HEK293T (cell line): ENCODE measurements around the gene DPH6.
"Not testable (repeated sequence)": the region's sequence is repeated elsewhere in the genome, so short reads cannot be mapped to it uniquely, and the experiment has no call there.

Experiments
- CTCF ChIA-PET: fragments of 350-600 bp; formaldehyde crosslinking; extraction: SDS; loops from one replicate; lab custom pipeline; 2021; ENCODE audit warnings: antibody characterized with exemption, inconsistent platforms; lab: Yijun Ruan, JAX
- POLR2A ChIA-PET: fragments of 350-600 bp; formaldehyde crosslinking; extraction: SDS; loops from one replicate; lab custom pipeline; 2020; ENCODE audit warnings: antibody characterized with exemption, inconsistent platforms; lab: Yijun Ruan, JAX
- DNase-seq: peaks from one replicate; pipeline ENCODE4 v3.0.0; 2012; ENCODE audit warnings: mixed read lengths; ENCODE audit errors: extremely low spot score
- ARNT ChIP-seq: fragments of 450-650 bp; IDR thresholded peaks from 2 replicates; pipeline ENCODE4 v1.6.1; 2017; ENCODE audit warnings: mild to moderate bottlenecking
- BHLHE40 ChIP-seq: fragments of 450-650 bp; IDR thresholded peaks from 2 replicates; pipeline ENCODE4 v1.6.1; 2016; ENCODE audit warnings: mild to moderate bottlenecking, moderate library complexity, borderline replicate concordance
- CTBP1 ChIP-seq: fragments of 450-650 bp; IDR thresholded peaks from 2 replicates; pipeline ENCODE4 v1.6.1; 2016; ENCODE audit warnings: borderline replicate concordance
- ELF4 ChIP-seq: fragments of 450-650 bp; IDR thresholded peaks from 2 replicates; pipeline ENCODE4 v1.6.1; 2017; ENCODE audit warnings: antibody characterized with exemption
- FOXA1 ChIP-seq: fragments of 450-650 bp; IDR thresholded peaks from 2 replicates; pipeline ENCODE4 v1.6.1; 2016; ENCODE audit warnings: mild to moderate bottlenecking
- FOXK2 ChIP-seq: fragments of 450-650 bp; IDR thresholded peaks from 2 replicates; pipeline ENCODE4 v1.6.1; 2016; ENCODE audit warnings: mild to moderate bottlenecking
- FOXM1 ChIP-seq: fragments of 450-650 bp; IDR thresholded peaks from 2 replicates; pipeline ENCODE4 v1.6.1; 2017; ENCODE audit warnings: mild to moderate bottlenecking, borderline replicate concordance
- HDGF ChIP-seq: fragments of 450-650 bp; IDR thresholded peaks from 2 replicates; pipeline ENCODE4 v1.6.1; 2017; ENCODE audit warnings: antibody characterized with exemption, borderline replicate concordance
- L3MBTL2 ChIP-seq: fragments of 450-650 bp; conservative IDR thresholded peaks from 2 replicates; pipeline ENCODE4 v1.6.1; 2016; ENCODE audit warnings: mild to moderate bottlenecking
- LEF1 ChIP-seq: fragments of 450-650 bp; IDR thresholded peaks from 2 replicates; pipeline ENCODE4 v1.6.1; 2017; ENCODE audit warnings: mild to moderate bottlenecking, borderline replicate concordance
- NFRKB ChIP-seq: fragments of 450-650 bp; IDR thresholded peaks from 2 replicates; pipeline ENCODE4 v1.6.1; 2016; ENCODE audit warnings: mild to moderate bottlenecking, moderate library complexity
- PKNOX1 ChIP-seq: fragments of 450-650 bp; IDR thresholded peaks from 2 replicates; pipeline ENCODE4 v1.6.1; 2016
- SP1 ChIP-seq: fragments of 450-650 bp; IDR thresholded peaks from 2 replicates; pipeline ENCODE4 v1.6.1; 2017
- SUZ12 ChIP-seq: fragments of 450-650 bp; IDR thresholded peaks from 2 replicates; pipeline ENCODE4 v1.6.1; 2016; ENCODE audit warnings: mild to moderate bottlenecking
- TARDBP ChIP-seq: fragments of 450-650 bp; IDR thresholded peaks from 2 replicates; pipeline ENCODE4 v1.6.1; 2016
- ZNF384 ChIP-seq: fragments of 450-650 bp; IDR thresholded peaks from 2 replicates; pipeline ENCODE4 v1.6.1; 2016

DPH6 gene

GRCh38 chr15:35444557-35445204, 101.3 kb downstream of the DPH6 start:
- DNase-seq, result peak; percentile 19
- POLR2A ChIA-PET, result no interaction called here
- CTCF ChIA-PET, result interaction anchor here (0.6 to 2.9 kb wide), 8 partner anchors 12 to 1655 kb away, joined by 3 to 39 read pairs (median 4); no protein-coding TSS in a partner anchor
- TF ChIP-seq LEF1 (no peak), BHLHE40 (no peak), CTBP1 (no peak)

DNA sequence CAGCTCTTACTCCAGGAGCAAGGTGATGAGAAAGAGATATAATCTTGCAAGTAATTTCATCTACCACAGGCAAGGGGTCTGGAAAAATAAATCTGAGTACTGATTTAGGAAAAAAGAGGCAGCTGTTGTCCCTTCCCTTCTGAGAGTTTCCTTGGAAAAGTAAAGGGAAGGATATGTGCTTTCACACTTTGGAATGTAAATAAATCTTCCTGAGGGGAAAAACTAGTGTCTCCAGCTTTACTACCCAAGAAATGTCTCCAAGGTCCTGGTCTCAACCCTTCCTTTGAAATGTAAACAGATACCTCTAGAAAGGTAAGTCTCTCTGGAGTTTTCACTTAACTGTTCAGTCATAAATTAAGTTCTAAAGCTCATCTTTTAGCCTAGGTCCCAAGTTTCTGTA, 102.6 kb downstream of the DPH6 start:
- ChIA-PET POLR2A (interaction anchor here (0.6 kb wide), 1 partner anchor 1005 kb away, joined by 3 read pairs; no protein-coding TSS in a partner anchor), CTCF (interaction anchor here (0.8 to 2.9 kb wide), 2 partner anchors 149 to 155 kb away, joined by 3 to 39 read pairs; no protein-coding TSS in a partner anchor)
- TF ChIP-seq LEF1 (no peak), L3MBTL2 (no peak), PKNOX1 (no peak), FOXK2 (no peak), SP1 (no peak), ELF4 (no peak), ARNT (no peak), SUZ12 (no peak), NFRKB (no peak), FOXA1 (no peak), ZNF384 (no peak), TARDBP (no peak), CTBP1 (no peak), HDGF (no peak), BHLHE40 (no peak), FOXM1 (no peak)
- no peak for DNase-seq

- CTCF ChIA-PET, result interaction anchor here (2.9 kb wide), 1 partner anchor 154 kb away, joined by 39 read pairs; no protein-coding TSS in a partner anchor
- DNase-seq, result no peak
- POLR2A ChIA-PET, result no interaction called here
- TF ChIP-seq PKNOX1 (no peak), ELF4 (no peak), ZNF384 (no peak), NFRKB (no peak), TARDBP (no peak), FOXM1 (no peak), SUZ12 (no peak)
These were observed 103.2 kb downstream of the DPH6 start for GRCh38 chr15:35442742-35443141.

DNA sequence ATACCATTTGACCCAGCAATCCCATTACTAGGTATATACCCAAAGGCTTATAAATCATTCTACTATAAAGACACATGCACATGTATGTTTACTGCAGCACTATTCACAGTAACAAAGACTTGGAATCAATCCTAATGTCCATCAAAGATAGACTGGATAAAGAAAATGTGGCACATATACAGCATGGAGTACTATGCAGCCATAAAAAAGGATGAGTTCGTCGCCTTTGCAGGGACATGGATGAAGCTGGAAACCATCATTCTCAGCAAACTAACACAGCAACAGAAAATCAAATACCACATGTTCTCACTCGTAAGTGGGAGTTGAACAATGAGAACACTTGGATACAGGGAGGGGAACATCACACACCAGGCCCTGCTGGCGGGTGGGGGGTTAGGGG, 104.7 kb downstream of the DPH6 start:
- CTCF ChIA-PET, DNase-seq, POLR2A ChIA-PET: not testable (repeated sequence)

GRCh38 chr15:35440265-35440664, 105.7 kb downstream of the DPH6 start:
- CTCF ChIA-PET, result no interaction called here
- TF ChIP-seq ELF4, result no peak
- TF ChIP-seq HDGF, result no peak
- TF ChIP-seq FOXK2, result no peak
- no peak for TF ChIP-seq FOXA1
- TF ChIP-seq BHLHE40, result no peak
- no peak for TF ChIP-seq PKNOX1
- TF ChIP-seq FOXM1, result no peak
- no peak for TF ChIP-seq ZNF384
- no peak for TF ChIP-seq NFRKB
- no peak for TF ChIP-seq CTBP1
- POLR2A ChIA-PET, result no interaction called here
- DNase-seq, result no peak

- TF ChIP-seq LEF1 (no peak), ELF4 (no peak), ARNT (no peak), FOXA1 (no peak), TARDBP (no peak), BHLHE40 (no peak), SUZ12 (no peak), ZNF384 (no peak), FOXM1 (no peak), CTBP1 (no peak), L3MBTL2 (no peak), HDGF (no peak), FOXK2 (no peak), NFRKB (no peak), PKNOX1 (no peak), SP1 (no peak)
- CTCF ChIA-PET, result no interaction called here
- no peak for DNase-seq
- POLR2A ChIA-PET, result no interaction called here
These were observed 106.7 kb downstream of the DPH6 start for GRCh38 chr15:35439291-35439690.
